GM19395 (cell line): ENCODE data around the gene TNFRSF17.

ENCODE experiments used
- ATAC-seq: cut with Tn5 transposase; IDR thresholded peaks from one replicate; pipeline ENCODE4 v1.9.1; 2021; ENCODE audit warnings: mild to moderate bottlenecking, moderate library complexity; ENCODE audit not compliant: unreplicated experiment

Gene TNFRSF17

DNA sequence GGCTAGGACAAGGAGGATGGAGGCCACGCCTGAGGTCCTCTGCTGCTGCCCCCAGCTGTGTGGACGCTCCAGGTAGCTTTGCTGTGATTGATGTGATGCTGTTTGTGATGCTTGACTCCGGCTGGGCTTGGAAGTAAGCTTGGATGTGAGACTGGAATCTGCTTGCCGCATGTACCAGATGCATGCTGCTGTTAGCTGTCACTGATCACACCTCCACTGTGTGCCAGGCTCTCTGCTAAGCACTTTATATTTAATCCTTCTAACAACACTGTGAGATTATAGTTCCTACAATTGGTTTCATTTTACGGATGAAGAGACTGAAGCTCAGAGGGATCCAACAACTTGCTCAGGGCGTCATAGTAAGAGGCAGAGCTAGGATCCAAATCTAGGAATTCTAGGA, 35.0 kb downstream of the TNFRSF17 start:
- no peak for ATAC-seq

DNA sequence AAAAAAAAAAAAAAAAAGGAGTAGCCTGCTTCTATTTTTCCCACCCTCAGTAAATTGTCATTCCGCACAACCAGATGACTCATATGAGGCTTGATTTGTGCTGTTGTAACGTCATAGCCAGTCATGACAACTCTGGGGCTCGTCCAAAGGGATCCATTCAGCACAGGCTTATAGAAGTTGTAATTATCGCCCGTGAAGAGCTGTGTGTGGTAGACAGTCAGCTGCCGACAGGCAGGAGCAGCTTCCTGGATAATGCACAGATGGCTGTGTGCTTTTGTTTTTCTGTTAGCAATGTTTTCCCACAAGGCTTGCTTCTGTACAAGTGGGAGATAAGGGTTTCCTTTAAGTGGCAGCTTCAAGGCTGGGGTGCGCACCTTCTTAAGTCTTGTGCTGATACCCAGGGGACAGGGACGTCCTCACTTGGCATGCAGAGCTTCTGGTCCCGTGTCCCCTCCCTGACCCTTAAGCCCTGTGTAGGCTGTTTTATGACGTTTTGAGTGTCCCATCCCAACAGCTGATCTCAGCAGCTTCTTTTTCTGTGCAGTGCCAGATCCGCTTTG, 37.5 kb downstream of the TNFRSF17 start:
- ATAC-seq = no peak

DNA sequence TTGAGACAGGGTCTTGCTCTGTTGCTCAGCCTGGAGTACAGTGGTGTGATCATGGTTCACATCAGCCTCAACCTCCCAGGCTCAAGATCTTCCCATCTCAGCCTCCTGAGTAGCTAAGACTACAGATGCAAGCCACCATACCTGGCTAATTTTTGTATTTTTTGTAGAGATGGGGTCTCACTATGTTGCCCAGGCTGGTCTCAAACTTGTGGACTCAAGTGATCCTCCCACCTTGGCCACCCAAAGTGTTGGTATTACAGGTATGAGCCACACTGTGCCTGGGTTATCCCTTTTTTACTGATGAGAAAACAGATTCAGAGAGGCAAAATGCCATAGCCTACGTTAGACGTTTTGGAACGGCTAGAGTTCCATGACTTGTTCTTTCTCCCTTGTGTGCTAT, 41.6 kb downstream of the TNFRSF17 start:
- ATAC-seq = no peak

DNA sequence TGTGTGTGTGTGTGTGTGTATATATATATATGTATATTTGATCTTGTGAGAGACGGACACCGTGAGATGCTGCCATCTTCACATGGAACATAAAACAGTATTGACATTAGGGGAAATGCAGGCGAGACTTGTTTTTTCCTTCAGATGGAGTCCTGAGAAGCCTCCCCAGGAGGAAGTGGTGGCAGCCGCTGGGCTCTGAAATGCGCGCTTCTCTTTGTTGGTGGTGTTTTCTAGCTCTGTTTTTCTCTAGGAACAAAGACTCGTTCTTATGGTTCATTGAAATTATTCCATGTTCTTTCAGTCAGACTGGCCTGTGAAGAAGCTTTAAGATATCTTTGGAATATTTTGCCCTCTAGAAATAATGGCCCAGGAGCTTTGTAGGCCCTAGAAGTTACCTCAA, 44.5 kb downstream of the TNFRSF17 start:
- ATAC-seq = no peak

DNA sequence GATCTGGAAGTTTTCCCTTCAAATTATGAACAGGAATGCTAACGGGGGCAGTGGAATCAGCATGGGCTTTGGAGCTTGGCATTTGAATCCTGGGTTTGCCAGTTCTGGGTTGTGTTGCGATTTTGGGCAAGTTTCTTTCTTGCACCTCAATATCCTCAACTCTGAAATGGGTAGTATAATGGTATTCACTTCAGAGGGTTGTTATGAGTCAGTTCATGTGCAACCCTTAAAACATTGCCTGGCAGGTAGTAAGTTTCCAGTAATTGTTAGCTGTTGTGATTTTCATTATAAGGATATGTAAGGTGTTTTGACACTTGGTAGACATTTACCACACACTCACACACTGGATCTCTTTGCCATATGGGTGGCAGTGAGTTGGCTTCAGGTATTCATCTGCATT, 44.9 kb downstream of the TNFRSF17 start:
- ATAC-seq = no peak

DNA sequence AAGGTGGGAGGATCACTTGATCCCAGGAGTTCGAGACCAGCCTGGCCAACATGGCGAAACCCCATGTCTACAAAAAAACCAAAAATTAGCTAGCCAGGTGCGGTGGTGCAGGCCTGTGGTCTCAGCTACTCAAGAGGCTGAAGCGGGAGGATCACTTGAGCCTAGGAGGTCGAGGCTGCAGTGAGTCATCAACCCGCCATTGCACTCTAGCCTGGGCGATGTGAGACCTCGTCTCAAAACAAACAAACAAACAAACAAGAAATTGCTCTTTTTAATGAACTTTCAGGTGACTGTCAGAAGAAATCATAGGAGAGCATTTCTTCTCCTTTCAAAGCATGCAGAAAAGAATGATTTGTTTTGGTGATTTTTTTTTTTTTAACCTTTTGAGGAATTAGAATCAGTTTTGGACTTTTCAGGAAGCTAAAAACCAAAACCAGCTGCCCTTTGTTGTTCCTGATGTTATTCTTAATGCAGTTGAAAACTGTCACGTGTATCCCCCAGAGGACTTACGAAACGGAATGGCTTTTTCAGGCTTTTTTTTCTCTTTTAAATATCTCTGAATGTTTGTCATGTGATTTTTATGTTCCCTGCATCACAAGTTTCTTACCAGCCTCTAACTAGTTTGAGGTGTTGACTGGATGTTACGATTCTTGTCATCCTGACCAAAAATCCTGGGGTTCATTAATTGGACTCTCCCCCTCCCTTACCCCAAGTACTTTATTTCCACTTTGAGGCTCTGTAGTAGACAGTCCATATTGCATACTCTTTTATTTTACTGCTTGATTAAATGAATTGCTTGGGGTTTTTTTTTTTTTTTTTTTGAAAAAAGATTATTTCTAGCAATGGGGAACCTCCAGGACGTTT, 45.6 kb downstream of the TNFRSF17 start:
- ATAC-seq = no peak

DNA sequence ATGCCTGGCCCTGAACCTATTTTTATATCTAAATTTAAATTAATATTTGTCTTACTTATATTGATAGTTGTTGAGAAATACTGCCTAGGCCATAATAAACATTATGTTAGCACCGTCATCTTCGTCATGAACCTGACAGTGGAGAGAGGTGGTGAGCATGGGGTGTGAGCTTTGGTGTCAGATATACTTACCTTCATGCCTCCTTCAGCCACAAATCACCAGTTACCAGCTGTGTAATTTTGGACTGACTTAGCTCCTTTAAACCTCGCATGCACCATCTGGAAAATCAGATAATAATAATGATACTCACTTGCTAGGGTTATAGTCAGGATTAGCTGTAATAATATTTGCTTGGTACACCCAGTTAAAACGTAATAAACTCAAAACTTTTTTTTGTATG, 46.6 kb downstream of the TNFRSF17 start:
- ATAC-seq = no peak

DNA sequence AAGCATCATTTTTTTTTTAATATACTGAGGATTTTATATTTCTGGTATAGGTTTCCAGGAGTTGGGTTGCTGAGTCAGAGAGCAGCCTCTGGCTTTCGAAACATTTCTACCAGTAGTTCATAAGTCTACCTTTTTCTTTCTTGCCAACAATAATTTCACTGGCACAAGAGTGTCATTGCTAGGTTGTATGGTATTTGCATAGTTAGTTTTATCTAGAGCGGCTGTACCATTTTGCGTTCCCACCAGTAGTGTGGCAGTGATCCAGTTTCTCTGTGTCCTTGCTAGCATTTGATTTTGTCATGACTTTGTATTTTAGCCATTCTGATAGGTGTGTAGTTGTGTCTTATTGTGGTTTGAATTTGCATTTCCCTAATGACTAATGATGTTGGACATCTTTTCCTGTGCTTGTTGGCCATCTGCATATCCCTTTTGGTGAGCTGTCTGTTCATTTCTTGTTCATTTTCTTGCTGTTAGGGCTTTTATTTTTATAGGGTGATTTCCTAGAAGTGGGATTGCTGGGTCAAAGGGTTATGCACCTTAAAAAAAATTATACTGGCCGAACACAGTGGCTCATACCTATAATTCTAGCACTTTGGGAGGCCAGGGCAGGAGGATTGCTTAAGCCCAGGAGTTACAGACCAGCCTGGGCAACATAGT, 51.4 kb downstream of the TNFRSF17 start:
- no peak for ATAC-seq

DNA sequence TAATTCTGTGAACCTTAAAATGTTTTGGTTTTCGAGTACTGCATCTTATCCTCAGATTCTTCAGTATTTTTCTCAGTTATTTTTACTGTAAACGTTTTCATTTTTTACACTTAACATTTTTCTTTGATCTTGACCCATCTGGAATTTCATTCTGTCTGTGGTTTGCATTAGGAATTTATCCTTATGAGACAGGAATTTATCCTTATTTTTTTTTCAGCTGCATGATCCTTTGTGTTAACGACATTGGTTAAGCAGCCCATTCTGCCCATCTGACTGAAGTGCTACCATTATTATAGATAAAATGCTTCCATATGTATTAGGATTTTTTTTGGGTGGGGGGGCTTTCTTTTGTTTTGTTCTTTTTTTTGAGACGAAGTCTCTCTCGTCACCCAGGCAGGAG, 52.5 kb downstream of the TNFRSF17 start:
- no peak for ATAC-seq
